Right lobe of liver (tissue), 6 donors: ENCODE measurements around the gene TMEM54. TPM values are rescaled to one million over a fixed set of nuclear protein-coding genes. Genes with fewer than 3 reads are reported as not detected.

Experiments
- ATAC-seq, 4 donors: fragments of 200-7000 bp; cut with Tn5 transposase; one replicate each; pipeline ENCODE4 v1.9.1; 2020; ENCODE audit warnings: mild to moderate bottlenecking in 4 of 4, moderate library complexity in 4 of 4
- DNase-seq, 3 donors: peaks; one replicate each; pipeline ENCODE4 v3.0.0-alpha.2; 2020
- H3K27ac ChIP-seq, 3 donors: fragments of 200-600 bp; one replicate each; pipeline ENCODE4 v1.8.0; 2022
- H3K27me3 ChIP-seq, 2 donors: fragments of 200-600 bp; one replicate each; pipeline ENCODE4 v1.8.0; 2022
- H3K36me3 ChIP-seq, 4 donors: fragments of 200-600 bp; sonication (generic) in 1 of 4; one replicate each; pipeline versions ENCODE4 v1.5.1 to v1.8.0; 2017 to 2022; ENCODE audit warnings: control low read depth in 1 of 4
- H3K4me1 ChIP-seq, 4 donors: fragments of 200-600 bp; sonication (generic) in 1 of 4; one replicate each; pipeline versions ENCODE4 v1.5.1 to v1.8.0; 2017 to 2022; ENCODE audit warnings: control low read depth in 1 of 4
- H3K4me3 ChIP-seq, 3 donors: fragments of 200-600 bp; one replicate each; pipeline ENCODE4 v1.8.0; 2022
- H3K9me3 ChIP-seq, 4 donors: fragments of 200-600 bp; sonication (generic) in 1 of 4; one replicate each; pipeline versions ENCODE4 v1.5.1 to v1.8.0; 2017 to 2022; ENCODE audit warnings: control low read depth in 1 of 4
- POLR2A ChIP-seq: fragments of 450-650 bp; IDR thresholded peaks from one replicate; pipeline ENCODE4 v1.6.1; 2017; ENCODE audit warnings: antibody characterized with exemption, mild to moderate bottlenecking
- WGBS: methylation state at CpG from one replicate; pipeline ENCODE4 v1.1.6; 2018; ENCODE audit warnings: low coverage, low lambda C conversion rate; ENCODE audit not compliant: insufficient coverage; ENCODE audit errors: missing lambda C conversion rate; 5-methylcytosine and 5-hydroxymethylcytosine counted together
- intact Hi-C, 2 donors: fragments of 100-400 bp; cut with DNase I; formaldehyde crosslinking; loops; one replicate each; pipeline versions ENCODE4 v1.11.2 to v1.14.1; 2022
- total RNA-seq, 6 experiments: library from RNA; depleted of rRNA in 2 of 6; stranded (reverse); fragments of >200 nt in 2 of 6; fragmentation: NEBNext Ultra II Directional in 3 of 6; extraction: Animal tissue kit (Norgen Biotek cat#: 25700) in 3 of 6; gene quantifications; one replicate each; pipeline versions ENCODE4 v1.1.0 to v1.2.4, GENCODE V29; 2016 to 2023
- TF ChIP-seq, protein P1 (sequence below), 4 donors: fragments of 200-600 bp in 3 of 4; fragments of 450-650 bp in 1 of 4; IDR thresholded peaks; one replicate each; pipeline versions ENCODE4 v1.5.1 to v1.8.0; 2016 to 2022; ENCODE audit warnings: antibody characterized with exemption in 4 of 4, mild to moderate bottlenecking in 2 of 4
- donor health status: DM: no; HTN: yes; CAD: no.
- donor health status: DM: no; HTN: no; CAD: no.
- donor health status: DM: no; HTN: no; CAD: no.
- donor health status: DM: no; HTN: yes; CAD: no.
- donor health status: DM: no; HTN: yes; CAD: no.

Gene TMEM54
- total RNA-seq, 6 experiments from 2014 or later = 3.9 to 14.4 (median 9.0) TPM

DNA sequence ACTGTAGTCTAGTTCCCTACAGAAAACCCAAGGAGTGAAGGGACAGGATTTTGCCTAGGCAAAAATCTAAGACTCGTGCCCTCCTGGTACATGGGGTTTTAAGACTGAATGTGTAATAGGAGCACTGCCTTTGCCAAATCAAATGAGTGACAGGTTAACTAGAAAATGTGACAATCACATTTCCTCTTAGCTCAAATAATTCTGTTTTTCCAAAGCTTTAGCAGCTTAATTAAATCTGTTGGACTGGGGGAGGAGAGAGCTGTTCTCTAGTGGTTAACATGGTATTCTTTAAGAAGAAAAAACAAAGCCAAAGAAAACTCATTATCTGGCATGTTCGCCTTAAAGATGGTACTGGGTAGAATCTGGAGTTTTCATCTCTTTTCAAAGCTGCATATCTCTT lies 43.1 kb downstream of the TMEM54 start:
- WGBS = 88% methylated on average over 2 of the region's 2 CpGs
- Histone ChIP-seq H3K27ac (no peak overlapping the region), H3K4me1 (peaks cover 0 to 9% (median 4%) of the 10 kb centered on the region in 4 donors), H3K36me3 (peaks cover 0 to 21% (median 7%) of the 10 kb centered on the region in 4 donors), H3K27me3 (no peaks in the 10 kb centered on the region), H3K4me3 (no peak overlapping the region), H3K9me3 (no peaks in the 10 kb centered on the region)
- no peak for TF ChIP-seq POLR2A
- TF ChIP-seq, protein P1, sequence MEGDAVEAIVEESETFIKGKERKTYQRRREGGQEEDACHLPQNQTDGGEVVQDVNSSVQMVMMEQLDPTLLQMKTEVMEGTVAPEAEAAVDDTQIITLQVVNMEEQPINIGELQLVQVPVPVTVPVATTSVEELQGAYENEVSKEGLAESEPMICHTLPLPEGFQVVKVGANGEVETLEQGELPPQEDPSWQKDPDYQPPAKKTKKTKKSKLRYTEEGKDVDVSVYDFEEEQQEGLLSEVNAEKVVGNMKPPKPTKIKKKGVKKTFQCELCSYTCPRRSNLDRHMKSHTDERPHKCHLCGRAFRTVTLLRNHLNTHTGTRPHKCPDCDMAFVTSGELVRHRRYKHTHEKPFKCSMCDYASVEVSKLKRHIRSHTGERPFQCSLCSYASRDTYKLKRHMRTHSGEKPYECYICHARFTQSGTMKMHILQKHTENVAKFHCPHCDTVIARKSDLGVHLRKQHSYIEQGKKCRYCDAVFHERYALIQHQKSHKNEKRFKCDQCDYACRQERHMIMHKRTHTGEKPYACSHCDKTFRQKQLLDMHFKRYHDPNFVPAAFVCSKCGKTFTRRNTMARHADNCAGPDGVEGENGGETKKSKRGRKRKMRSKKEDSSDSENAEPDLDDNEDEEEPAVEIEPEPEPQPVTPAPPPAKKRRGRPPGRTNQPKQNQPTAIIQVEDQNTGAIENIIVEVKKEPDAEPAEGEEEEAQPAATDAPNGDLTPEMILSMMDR (IDR thresholded peaks at IDR 0.05) = no peak
- intact Hi-C loops = no loop called here
- DNase-seq = no peak
- no peak for ATAC-seq

DNA sequence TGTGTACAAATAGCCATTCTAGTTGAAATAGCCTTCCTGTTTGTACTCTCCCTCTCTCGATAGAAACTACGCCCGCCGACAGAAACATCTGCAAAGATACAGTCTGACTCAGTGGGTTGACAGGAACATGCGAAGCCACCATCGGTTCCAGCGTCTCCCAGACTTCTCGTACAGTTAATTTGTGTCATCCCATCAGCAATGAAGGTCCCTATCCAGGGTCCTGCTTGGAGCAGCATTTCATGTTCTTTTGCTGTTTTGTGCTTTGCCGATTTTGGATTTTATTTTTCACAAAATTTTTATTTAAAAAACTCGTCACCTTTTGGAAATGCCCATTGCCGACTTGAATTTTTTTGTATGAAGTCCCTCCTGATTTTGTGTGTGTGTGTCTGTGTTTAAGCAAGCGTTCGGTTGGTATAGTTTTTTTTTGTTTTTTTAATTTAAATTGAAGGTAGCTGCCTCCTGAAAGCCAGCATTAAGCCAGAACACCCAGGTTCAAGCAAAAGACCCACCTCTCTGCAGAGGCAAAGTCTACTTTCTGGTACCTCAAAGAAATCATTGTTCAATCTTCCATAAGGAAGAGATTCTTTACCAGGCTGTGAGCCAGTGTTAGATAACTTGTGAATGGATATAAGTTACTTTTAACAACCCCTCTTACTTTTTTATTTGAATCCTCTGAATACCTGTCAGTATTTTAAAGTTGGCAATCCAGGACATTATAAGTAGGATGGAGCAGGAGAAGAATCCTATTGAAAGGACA lies 45.1 kb downstream of the TMEM54 start:
- ATAC-seq = no peak
- 91% methylated on average over 13 of the region's 13 CpGs for WGBS
- H3K36me3 ChIP-seq = peaks cover 0 to 24% (median 7%) of the 10 kb centered on the region in 4 donors

DNA sequence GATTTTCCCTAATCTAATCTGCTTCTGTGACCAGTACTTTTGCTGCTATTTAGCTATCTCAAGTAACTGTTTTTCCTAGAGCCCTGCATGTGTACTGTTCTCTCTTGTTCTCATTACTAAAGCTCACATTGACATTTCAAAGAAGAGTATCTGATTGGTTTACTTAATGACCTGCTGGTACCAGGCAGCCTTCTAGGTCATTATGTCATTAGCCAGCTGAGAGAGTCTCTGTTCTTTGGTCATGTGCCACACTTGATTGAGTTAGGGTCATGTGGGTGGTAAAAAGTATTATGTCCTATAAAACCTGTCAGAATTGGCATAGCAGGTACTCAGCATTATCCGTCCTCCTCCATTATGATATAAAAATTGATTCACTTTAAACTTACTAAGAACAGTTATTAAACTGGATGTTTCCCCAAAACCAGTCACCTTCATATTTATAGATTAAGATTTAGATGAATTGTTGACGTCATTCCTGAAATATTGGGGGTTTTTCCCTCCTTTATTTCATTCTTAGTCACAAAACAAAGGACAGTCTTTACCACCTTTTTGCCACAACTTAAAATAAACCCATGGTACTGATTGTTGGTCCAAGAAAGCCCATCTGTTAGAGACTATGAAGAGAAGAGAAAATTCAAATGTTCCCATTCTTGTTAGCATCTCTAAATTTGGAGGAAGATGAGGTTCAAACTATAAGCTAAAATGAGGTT lies 52.7 kb downstream of the TMEM54 start:
- Histone ChIP-seq H3K4me3 (no peak overlapping the region), H3K9me3 (no peaks in the 10 kb centered on the region), H3K27ac (no peak overlapping the region), H3K4me1 (no peaks in the 10 kb centered on the region), H3K36me3 (peaks cover 0 to 10% (median 2%) of the 10 kb centered on the region in 4 donors), H3K27me3 (no peaks in the 10 kb centered on the region)
- ATAC-seq = no peak
- intact Hi-C loops = no loop called here
- DNase-seq = no peak
- no peak for TF ChIP-seq POLR2A
- TF ChIP-seq, protein P1 (IDR thresholded peaks at IDR 0.05) = no peak
- 38% methylated on average over 2 of the region's 2 CpGs for WGBS

More for the DNA sequence above, 45.1 kb downstream of the TMEM54 start:
- H3K27ac ChIP-seq = no peak overlapping the region
- TF ChIP-seq, protein P1 (IDR thresholded peaks at IDR 0.05) = no peak
- TF ChIP-seq POLR2A = no peak
- H3K9me3 ChIP-seq = no peaks in the 10 kb centered on the region
- H3K4me1 ChIP-seq = peaks cover 0 to 9% (median 4%) of the 10 kb centered on the region in 4 donors
- no peaks in the 10 kb centered on the region for H3K27me3 ChIP-seq
- no peak for DNase-seq
- intact Hi-C loops = no loop called here
- H3K4me3 ChIP-seq = no peak overlapping the region

Other genes with a start within 250 kb of the TMEM54 start
- gene SYNC, start 198.6 kb downstream of the TMEM54 start, total RNA-seq = 1 to 10 TPM in 1 of 6 experiments, under 1 TPM in 5; 0.29 to 2.1 (median 0.44) TPM
- gene YARS1, start 84.0 kb downstream of the TMEM54 start, total RNA-seq = 10 to 100 TPM; 37.4 to 84.3 (median 53.5) TPM
- 10 to 100 TPM in 4 of 6 experiments, 1 to 10 TPM in 2; 7.6 to 14.6 (median 10.5) TPM for gene S100PBP, start 83.7 kb downstream of the TMEM54 start, total RNA-seq
- 1 to 10 TPM; 1.0 to 8.3 (median 2.4) TPM for gene FNDC5, start 30.5 kb downstream of the TMEM54 start, total RNA-seq
- gene HPCA, start 14.9 kb downstream of the TMEM54 start, total RNA-seq = not detected
- gene RNF19B, start 63.4 kb upstream of the TMEM54 start, total RNA-seq = 10 to 100 TPM in 3 of 6 experiments, 1 to 10 TPM in 3; 4.6 to 12.1 (median 8.3) TPM
- gene AK2, start 135.5 kb upstream of the TMEM54 start, total RNA-seq = 100 to 1,000 TPM; 119 to 301 (median 130) TPM
- 1 to 10 TPM in 2 of 6 experiments, under 1 TPM in 4; 0.62 to 1.2 (median 0.85) TPM for gene AZIN2, start 179.8 kb upstream of the TMEM54 start, total RNA-seq